HG03066 (cell line): ENCODE data around the gene FKBP7.
"Not testable (repeated sequence)": the region's sequence is repeated elsewhere in the genome, so short reads cannot be mapped to it uniquely, and the experiment has no call there.

Source experiments
- ATAC-seq: cut with Tn5 transposase; IDR thresholded peaks from one replicate; pipeline ENCODE4 v1.9.1; 2021; ENCODE audit warnings: low read depth; ENCODE audit not compliant: unreplicated experiment

The FKBP7 gene, protein sequence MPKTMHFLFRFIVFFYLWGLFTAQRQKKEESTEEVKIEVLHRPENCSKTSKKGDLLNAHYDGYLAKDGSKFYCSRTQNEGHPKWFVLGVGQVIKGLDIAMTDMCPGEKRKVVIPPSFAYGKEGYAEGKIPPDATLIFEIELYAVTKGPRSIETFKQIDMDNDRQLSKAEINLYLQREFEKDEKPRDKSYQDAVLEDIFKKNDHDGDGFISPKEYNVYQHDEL

DNA sequence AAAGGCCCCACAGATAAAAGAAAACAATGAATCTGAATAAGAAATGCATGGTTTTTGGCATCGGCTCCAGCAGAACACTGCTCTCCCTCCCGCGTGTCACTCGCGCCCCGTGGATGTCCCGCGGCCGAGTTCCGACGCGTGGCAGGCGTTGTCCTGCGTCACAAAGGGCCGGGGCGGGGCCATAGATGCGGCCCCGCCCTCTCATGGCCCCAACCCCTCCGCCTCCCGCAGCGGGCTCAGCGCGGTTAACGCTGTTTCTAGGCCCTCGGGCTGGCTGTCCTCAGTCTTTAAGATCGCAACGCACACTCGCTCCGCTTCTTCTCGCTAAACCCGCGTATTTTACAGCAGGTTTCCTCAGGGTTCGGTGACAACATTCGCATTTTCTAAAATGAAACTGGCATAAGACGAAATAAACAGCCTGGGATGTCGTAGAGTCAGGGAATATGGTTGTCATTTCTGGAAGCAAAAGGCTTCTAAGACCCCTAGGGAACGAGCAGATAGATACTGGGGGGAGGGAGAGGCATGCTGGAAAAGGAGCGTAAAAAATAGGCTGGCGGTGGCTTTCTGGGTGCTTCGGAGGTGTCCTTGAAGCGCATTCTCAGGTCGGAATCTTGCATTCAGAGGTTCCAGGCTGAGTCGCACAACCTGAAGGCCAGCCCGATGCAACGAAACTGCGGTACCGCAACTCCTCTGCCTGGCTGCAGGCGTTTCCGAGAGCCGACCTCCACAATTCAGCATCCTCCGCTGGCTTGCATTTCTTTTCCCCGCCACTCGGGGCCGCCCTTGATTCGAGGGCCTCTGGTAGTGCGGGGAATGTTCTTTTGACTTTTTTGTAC, at the start of gene FKBP7:
TSS of gene FKBP7 (minus strand) at position 162 of the 836 bp plus-strand sequence. CDS start at position 61, 101 bp downstream.
- peak; percentile 45 for ATAC-seq

DNA sequence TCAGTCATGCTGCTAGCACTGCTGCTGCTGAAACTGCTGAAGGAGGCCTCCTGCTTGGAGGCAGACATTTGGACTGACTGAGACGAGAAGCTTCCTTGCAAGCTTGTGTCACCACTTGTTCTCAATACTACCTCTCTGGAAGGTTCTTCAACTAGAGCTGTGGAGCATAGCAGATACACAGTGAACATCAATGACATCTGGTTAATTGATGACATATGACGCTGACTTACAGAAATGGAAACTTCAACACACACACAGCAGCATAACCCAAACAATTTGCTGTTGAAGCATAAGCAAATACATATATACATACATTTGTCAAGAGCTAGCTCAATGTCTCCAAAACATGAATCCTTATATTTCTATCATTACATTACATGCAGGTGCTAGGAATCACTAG, 49.2 kb upstream of the FKBP7 start:
- ATAC-seq: no peak

DNA sequence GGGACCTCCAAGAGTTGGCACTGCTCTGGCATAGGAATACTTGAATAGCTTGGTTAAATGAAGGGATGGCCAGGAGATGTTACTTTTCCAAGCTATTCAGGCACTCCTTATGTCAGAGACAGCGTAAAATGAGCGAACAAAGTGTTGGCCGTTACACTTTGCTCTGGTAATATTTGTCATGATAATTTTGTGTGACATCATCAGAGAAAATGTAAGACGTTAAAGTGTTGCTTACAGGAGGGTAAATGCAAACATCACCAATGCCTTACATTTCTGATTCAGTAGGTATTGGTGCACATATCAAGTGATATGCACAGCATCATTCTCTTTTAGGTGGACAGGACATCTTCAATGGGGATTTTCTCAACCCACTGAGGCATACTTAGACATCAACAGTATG, 47.9 kb upstream of the FKBP7 start:
- no peak for ATAC-seq

DNA sequence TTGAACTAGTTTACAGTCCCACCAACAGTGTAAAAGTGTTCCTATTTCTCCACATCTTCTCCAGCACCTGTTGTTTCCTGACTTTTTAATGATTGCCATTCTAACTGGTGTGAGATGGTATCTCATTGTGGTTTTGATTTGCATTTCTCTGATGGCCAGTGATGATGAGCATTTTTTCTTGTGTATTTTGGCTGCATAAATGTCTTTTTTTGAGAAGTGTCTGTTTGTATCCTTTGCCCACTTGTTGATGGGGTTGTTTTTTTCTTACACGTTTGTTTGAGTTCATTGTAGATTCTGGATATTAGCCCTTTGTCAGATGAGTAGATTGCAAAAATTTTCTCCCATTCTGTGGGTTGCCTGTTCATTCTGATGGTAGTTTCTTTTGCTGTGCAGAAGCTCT, 47.1 kb upstream of the FKBP7 start:
- not testable (repeated sequence) for ATAC-seq

DNA sequence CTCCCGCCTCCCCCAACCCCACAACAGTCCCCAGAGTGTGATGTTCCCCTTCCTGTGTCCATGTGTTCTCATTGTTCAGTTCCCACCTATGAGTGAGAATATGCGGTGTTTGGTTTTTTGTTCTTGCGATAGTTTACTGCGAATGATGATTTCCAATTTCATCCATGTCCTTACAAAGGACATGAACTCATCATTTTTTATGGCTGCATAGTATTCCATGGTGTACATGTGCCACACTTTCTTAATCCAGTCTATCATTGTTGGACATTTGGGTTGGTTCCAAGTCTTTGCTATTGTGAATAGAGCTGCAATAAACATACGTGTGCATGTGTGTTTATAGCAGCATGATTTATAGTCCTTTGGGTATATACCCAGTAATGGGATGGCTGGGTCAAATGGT, 46.6 kb upstream of the FKBP7 start:
- ATAC-seq: not testable (repeated sequence)

DNA sequence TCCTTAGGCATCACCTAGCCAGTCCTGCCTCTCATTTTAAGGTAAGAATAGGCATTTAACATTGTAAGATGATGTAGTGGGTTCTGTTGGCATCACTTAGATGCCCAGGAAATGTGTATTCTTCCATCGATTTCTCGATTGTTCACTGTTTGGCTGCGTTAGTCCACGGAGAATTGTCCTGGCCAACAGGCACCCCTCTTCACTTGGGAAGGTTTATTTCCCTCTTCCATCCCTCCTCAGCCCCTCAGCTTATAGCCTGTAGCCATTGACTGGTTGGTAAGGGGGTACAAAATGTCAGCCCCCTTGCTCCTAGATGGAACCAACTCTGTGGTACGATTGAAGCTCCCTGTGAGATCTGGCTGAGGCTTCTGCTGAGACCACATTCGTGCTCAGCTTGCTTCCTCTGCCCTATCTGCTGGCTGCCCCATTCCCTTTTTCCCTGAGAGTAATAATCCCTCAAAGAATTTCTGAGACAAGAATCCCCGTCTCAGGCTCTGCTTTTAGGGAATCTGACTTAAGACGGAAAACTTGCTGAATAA, 45.3 kb upstream of the FKBP7 start:
- no peak for ATAC-seq

DNA sequence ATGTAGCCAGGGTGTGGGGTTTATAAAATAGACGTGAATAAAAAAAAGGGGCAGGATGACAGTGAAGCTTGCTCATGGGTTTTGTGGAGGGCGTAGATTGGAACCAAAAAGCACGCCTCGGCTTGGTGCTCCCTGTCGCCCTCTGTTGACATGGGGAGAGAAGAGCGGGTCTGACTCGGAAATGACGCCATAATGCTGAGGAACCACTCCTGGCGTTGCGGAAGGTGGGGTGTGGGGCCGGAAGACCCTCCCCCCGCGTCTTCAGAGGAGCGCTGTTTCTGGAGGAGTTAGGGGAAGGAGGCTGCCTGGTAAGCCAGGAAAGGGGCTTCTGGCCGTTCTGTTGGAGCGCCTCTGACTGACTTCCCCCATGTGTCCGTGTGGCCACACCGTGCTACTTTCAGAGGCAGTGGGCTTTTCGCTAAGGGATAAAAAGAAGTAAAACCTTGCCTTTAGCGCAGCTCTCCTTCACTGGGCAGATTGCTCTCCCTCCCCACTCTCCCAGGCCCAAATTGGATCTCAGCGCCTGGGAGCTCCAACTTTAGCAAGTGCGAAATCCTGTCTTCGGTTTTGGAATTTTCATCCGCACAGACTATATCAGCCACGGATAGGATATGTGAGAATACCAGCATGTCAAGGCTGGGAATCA, 44.7 kb upstream of the FKBP7 start:
- ATAC-seq: peak; percentile 92

DNA sequence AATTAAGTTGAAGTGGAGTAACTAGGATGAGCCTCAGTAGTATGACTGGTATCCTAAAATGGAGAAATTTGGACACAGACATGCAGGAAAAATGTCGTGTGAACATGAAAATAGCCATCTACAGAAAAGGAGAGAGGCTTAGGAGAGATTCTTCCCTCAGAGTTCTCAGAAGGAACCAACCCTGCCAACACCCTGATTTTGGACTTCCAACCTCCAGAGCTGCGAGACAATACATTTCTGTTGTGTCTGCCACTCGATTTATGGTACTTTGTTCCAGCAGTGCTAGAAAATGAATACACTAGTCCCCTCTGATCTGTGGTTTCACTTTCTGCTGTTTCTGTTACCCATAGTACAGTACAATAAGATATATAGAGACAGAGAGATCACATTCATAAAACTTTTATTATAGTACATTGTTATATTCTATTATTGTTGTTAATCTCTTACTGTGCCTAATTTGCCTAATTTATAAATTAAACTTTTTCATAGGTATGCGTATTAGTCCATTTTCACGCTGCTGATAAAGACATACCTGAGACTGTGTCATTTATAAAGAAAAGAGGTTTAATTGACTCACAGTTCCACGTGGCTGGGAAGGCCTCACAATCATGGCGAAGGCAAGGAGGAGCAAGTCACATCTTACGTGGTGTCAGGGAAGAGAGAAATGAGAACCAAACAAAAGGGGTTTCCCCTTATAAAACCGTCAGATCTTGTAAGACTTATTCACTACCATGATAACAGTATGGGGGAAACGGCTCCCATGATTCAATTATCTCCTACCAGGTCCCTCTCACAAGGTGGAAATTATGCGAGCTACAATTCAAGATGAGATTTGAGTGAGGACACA, 43.1 kb upstream of the FKBP7 start:
- no peak for ATAC-seq

DNA sequence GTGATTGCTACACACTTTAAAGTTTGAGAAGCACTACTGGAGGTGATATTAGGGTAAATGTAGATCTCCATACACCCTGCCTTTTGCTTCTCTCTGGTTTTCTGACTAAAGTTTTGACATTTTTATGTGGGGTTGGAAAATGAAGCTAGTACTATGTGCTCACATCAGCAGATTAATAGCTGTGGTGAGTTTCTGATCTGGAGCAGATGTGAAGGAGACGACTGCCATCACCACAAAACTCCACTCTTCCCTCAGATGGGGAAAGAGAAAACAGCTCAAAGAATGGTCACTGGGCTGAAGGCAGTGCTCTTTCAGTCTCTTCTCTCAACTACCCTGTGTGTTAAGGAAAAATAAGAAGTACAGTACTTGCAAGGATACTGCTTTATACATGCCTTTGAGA, 39.1 kb upstream of the FKBP7 start:
- ATAC-seq: no peak

DNA sequence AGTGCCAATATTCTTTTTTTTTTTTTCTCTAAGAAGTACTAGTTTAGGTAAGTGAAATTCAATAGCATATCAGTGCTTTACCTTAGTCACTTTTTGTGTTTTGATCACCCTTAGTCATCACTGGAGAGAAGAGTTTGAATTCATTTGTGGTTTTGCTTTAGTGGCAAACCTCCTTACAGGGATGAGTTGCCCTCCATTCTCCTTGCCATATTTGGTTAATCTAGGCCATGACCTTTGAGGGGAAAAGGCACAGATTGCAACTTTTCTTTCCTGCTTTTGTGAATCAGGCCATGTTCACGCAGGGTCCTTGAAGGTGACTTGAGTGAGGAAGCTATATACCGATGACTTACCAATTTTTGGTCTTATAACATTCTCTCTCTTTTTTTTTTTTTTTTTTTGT, 36.3 kb upstream of the FKBP7 start:
- ATAC-seq: no peak

DNA sequence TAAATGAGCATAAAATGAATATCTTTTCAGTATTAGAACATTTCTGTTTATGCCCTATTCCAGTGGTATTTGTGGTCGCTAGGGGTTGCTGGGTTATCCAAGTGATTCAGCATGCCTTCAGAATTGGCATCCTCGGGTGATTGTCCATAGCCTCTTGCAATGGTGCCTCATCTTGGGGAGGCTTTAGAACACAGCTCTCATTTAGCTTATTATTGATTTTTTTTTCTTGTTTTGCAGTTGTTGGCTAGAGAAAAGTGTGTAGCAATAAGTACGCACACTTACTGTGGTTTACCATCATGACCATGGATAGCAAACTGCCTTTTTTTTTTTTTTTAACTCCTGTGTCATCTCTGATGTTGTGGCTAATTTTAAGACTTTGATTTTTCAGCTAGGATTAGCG, 35.5 kb upstream of the FKBP7 start:
- no peak for ATAC-seq

DNA sequence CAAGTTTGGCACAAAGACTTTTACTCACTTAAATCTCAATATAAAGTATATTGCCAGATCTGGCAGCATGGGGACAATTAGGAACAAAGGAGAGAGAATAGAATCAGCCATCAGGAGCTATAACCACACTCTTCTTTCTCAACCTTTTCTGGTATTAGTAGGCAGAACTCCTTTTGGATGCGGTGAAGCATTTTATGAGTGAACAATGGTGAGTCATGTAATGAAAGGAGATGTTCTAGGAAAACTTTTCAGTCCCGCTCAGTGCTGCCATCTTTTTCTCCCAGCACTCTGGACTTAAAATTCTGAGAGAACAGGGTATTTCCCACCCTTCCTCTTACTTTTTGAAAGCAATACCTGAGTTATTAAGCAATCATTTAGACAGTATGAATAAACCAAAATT, 34.1 kb upstream of the FKBP7 start:
- ATAC-seq: no peak

DNA sequence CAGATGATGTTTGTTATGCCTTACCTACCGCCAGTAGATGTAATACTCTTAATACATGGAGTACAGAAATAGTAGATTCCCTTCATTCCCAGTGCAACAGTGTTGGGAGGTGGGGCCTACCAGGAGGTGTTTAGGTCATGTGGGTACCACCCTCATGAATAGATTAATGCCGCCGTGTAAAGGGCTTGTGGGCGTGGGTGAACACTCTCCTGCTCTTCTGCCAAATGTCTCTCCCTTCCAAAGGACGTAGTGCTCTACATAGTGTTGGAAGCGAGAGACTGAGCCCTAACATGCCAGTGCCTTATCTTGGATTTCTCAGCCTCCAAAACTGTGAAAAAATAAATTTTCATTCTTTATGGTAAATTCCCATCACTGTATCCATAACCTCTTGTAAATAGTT, 32.0 kb upstream of the FKBP7 start:
- ATAC-seq: no peak

DNA sequence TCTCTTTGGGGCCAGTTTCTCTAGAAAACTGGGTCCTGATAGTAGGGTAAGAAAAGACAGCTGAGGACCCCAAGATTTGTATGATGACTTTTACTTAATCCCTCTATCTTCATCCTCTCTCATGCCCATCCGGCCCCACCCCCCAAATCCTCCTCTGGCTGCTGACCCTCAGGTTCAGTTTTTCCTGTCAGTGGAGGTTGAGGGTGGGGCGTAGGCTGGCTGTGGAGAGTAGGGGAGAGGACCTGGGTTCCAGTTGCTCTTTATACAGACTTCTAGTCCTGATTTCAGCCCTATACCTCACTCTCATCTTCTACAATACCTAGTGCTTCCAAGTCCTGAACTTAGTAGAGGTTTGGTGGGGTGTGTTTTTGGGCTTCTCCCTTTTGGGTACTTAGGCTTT, 30.2 kb upstream of the FKBP7 start:
- ATAC-seq: no peak

DNA sequence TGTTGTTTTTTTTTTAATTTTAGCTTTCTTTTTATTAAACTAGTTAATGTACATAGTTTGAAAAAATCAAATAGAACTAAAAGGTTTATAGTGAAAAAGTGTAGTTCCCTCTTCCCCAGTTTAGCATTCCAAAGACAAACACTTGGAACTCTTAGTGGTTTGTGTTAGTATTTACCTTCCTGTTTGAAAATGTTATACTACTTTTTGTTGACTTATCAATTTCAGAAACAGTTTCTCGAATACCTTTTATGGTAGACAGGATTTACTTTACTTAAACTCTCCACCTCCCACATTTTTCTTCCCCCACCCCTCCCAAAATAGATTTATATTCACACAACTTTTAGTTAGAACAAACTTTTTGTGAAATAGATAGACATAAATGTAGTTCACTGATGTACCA, 28.5 kb upstream of the FKBP7 start:
- ATAC-seq: no peak

DNA sequence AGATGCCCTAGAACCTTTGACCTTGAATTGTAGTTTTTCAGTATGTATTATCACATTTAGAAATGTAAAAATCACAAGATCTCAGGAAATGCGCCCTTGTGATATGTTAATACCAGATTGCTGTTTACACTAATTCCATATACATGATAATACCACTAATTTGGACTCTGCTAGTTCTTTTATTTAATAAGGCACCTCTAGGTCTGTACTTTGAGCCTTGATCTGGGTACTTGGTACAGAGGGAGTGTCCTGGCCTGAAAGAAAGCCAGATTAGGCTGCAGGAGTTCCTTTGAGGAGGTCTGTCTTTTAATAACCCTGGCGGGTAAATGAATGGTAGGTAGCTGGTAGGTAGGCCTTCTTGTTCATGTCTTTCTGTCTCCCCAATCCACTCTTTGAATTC, 28.1 kb upstream of the FKBP7 start:
- ATAC-seq: no peak

DNA sequence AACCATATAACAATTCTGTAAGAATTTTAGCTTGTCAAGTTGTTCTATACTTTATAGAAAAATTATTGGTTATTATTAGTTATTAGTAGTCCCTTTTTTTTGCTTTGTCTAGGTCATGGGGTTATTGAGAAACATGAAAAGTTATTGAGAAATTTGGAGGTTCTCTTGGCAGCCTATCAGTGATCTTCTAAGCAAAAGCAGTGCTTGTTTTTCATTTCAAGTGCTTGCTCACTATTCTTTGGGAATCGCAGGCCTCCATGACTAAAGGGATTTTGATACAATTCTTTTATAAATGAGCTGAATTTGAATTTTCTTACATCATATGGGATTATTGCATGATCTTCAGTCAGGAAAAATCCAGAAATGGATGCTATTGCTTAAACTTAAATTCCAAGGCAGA, 27.7 kb upstream of the FKBP7 start:
- ATAC-seq: no peak

DNA sequence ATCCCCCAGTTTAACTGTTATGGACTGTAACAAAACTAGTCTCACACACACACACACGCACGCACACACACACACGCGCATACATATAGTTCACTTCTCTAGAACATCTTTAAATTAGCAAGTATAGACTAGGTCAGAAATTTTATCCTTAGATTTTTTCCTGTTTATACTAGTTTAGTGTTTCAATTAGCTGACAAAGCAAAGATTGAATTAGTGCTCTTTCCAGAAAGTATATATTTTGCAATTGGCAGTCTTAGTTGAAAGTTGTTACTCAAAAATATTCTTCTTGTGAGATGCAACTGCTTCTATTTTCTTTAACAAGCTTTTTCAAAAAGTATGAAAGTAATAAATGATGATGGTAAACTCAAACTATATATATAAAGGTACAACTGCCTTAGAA, 24.4 kb upstream of the FKBP7 start:
- no peak for ATAC-seq

DNA sequence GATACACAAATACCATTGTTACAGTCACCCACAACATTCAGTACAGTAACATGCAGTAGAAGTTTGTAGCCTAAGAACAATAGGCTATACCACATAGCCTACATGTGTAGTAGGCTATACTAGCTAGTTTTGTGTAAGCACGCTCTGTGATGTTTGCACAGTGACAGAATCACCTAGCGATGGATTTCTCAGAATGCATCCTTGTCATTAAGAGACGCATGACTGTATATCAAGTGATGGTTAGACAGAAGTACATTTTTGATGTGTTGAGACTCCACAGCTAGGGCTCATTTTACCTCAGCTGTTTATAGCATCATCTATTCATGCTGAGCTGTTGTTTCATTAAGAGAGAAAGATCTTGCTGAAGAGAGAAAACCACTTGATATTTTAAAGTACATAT, 21.2 kb upstream of the FKBP7 start:
- no peak for ATAC-seq

DNA sequence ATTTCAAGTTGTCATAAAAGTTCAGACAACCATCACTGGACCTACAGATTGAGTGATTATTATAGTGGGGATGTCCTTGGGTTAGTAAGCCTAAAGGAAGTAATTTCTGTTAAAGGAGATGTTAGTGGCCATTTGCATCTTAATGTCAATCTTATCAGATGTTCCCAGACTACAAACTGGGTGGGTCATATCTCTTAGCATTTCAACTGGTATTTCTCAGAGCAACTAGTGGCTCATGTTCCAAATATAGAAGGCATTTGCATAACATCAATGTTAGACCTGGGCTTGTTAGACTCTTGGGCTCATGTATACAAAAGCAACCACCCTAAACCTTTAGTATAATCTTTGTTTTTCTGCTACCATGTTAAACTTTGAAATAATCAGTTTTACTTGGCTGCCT, 19.7 kb upstream of the FKBP7 start:
- ATAC-seq: no peak

DNA sequence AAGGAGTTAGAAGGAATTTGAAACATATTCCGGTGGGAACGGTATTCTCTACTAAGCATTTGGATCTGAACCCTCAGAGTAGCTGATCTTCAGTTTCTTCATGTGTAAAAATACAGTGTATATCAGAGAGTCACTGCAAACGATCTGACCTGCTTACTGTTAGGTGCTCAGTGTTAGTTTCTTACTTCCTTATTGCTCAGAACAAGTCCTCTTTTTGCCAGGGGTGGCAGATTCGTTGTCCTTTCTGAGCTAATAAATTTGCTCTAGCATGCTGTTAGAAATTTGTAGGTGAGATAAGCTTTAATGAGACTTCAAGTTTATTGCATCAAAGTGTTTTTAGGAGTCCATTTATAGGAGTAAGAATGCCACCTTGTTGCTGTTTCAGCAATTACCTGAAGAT, 17.6 kb upstream of the FKBP7 start:
- no peak for ATAC-seq
